Tibial artery (tissue), 4 donors: ENCODE measurements around the gene SLC1A3.

Experiments
- DNase-seq, 2 donors: peaks; one replicate each; pipeline ENCODE4 v3.0.0-alpha.2; 2019
- H3K27ac ChIP-seq, 2 donors: fragments of 200-600 bp; sonication (generic) in 1 of 2; 1 replicate in 1 of 2; 2 replicates in 1 of 2; pipeline ENCODE4 v1.5.1; 2018 to 2019; ENCODE audit warnings: mild to moderate bottlenecking in 1 of 2
- H3K27me3 ChIP-seq, 2 donors: fragments of 200-600 bp; sonication (generic) in 1 of 2; one replicate each; pipeline versions ENCODE4 v1.5.1 to v1.6.0; 2016 to 2019
- H3K36me3 ChIP-seq, 3 donors: fragments of 200-600 bp; sonication (generic) in 2 of 3; one replicate each; pipeline ENCODE4 v1.5.1; 2016 to 2019; ENCODE audit warnings: mild to moderate bottlenecking in 2 of 3
- H3K4me1 ChIP-seq, 4 donors: fragments of 200-600 bp; sonication (generic) in 2 of 4; 1 replicate in 3 of 4; 2 replicates in 1 of 4; pipeline ENCODE4 v1.5.1; 2016 to 2019
- H3K4me3 ChIP-seq, 2 donors: fragments of 200-600 bp; sonication (generic) in 1 of 2; 1 replicate in 1 of 2; 2 replicates in 1 of 2; pipeline ENCODE4 v1.5.1; 2018 to 2019; ENCODE audit warnings: mild to moderate bottlenecking in 2 of 2
- H3K9me3 ChIP-seq, 3 donors: fragments of 200-600 bp; sonication (generic) in 1 of 3; one replicate each; pipeline ENCODE4 v1.5.1; 2016 to 2019
- CTCF ChIP-seq, 2 experiments: fragments of 200-600 bp in 1 of 2; fragments of 450-650 bp in 1 of 2; IDR thresholded peaks; one replicate each; pipeline ENCODE4 v1.5.1; 2017 to 2019; ENCODE audit warnings: antibody characterized with exemption in 2 of 2, mild to moderate bottlenecking in 1 of 2, moderate library complexity in 1 of 2
- intact Hi-C: fragments of 100-400 bp; cut with DNase I; formaldehyde crosslinking; loops from one replicate; pipeline ENCODE4 v1.15.0; 2023; ENCODE audit warnings: low total_unique reads

The SLC1A3 gene

DNA sequence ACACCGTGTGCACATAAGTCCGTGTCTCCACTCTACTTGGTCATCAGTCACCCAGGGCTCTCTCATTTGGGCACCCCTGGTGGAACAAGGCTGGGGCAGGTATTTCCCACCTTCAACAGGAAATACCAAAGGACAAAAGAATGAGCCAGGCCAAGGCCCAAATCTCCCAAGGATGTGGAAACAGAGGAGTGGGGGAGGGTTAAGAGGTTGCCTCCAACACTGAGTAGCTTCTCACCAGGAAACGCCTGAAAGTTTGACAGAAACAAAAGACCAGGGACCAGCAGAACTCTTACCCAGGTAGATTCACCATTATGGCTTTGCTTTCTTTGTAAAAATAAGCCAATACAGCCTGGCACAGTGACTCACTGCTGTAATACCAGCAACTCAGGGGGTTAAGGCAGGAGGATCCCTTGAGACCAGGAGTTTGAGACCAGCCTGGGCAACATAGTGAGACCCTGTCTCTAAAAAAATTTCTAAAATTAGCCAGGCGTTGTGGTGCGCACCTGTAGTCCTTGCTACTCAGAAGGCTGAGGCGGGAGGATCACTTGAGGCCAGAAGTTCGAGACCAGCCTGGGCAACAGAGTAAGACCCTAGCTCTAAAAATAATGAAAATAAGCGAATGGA lies 12.7 kb downstream of the SLC1A3 start:
- no peak for DNase-seq
- Histone ChIP-seq H3K4me1 (no peaks in the 10 kb centered on the region), H3K4me3 (no peak overlapping the region), H3K9me3 (no peaks in the 10 kb centered on the region), H3K36me3 (no peaks in the 10 kb centered on the region), H3K27me3 (no peaks in the 10 kb centered on the region), H3K27ac (no peak overlapping the region)
- intact Hi-C loops: no loop called here
- no peak for TF ChIP-seq CTCF (IDR thresholded peaks at IDR 0.05)

- Histone ChIP-seq H3K36me3 (no peaks in the 10 kb centered on the region), H3K9me3 (no peaks in the 10 kb centered on the region), H3K27me3 (no peaks in the 10 kb centered on the region), H3K27ac (no peak overlapping the region), H3K4me1 (no peaks in the 10 kb centered on the region), H3K4me3 (no peak overlapping the region)
- no peak for TF ChIP-seq CTCF (IDR thresholded peaks at IDR 0.05)
- no peak for DNase-seq
- intact Hi-C loops: no loop called here
Measured at GRCh38 chr5:36621985-36622384, 15.6 kb downstream of the SLC1A3 start.

GRCh38 chr5:36623832-36624231 lies 17.4 kb downstream of the SLC1A3 start:
- TF ChIP-seq CTCF (IDR thresholded peaks at IDR 0.05): no peak
- Histone ChIP-seq H3K4me1 (no peaks in the 10 kb centered on the region), H3K4me3 (no peak overlapping the region), H3K36me3 (no peaks in the 10 kb centered on the region), H3K27ac (no peak overlapping the region), H3K27me3 (no peaks in the 10 kb centered on the region), H3K9me3 (no peaks in the 10 kb centered on the region)
- no peak for DNase-seq
- intact Hi-C loops: no loop called here

DNA sequence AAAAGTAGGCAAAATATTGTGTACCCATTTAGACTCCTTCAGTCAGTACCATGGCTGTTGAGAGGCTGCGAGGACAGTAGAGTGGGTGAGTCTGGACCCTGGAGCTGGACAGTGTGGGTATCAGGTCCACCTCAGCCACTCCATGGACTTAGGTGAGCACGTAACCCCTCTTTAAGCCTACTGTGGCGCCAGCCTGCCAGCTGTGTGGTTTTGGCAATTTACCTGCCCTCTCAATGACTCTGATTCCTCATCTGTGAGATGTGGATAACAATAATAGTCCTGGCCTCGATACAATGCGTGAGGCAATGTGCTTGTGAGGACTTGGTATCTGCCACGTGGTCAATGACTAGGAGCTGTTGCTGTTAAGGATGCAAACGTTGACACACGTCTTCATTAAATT lies 17.9 kb downstream of the SLC1A3 start:
- no peak for DNase-seq
- intact Hi-C loops: no loop called here
- Histone ChIP-seq H3K4me1 (no peaks in the 10 kb centered on the region), H3K27ac (no peak overlapping the region), H3K4me3 (no peak overlapping the region), H3K27me3 (no peaks in the 10 kb centered on the region), H3K36me3 (no peaks in the 10 kb centered on the region), H3K9me3 (no peaks in the 10 kb centered on the region)
- no peak for TF ChIP-seq CTCF (IDR thresholded peaks at IDR 0.05)

DNA sequence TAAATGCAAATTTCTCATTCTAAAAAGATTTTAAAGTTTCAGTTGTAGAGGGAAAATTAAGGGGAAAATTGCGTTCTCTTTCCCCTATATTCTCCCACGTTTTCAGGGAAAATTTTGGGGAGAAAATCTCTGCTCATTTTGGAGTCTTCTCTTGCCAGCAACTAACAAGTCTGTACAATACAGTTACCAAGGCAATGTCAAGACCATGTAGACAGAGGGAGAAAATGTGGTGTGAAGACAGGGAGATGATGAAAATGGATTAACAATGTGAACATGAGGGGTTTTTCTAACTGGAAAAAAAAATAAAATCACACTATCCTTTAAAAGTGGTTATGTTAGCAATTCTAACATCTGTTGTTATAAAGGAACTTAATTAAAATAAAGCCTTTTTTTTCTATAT lies 22.3 kb downstream of the SLC1A3 start:
- no peaks in the 10 kb centered on the region for H3K36me3 ChIP-seq
- peaks cover 0 to 3% (median 0%) of the 10 kb centered on the region in 4 donors for H3K4me1 ChIP-seq
- intact Hi-C loops: no loop called here
- no peak overlapping the region for H3K4me3 ChIP-seq
- no peak for DNase-seq
- H3K27ac ChIP-seq: no peak overlapping the region
- no peak for TF ChIP-seq CTCF (IDR thresholded peaks at IDR 0.05)
- no peaks in the 10 kb centered on the region for H3K9me3 ChIP-seq
- no peaks in the 10 kb centered on the region for H3K27me3 ChIP-seq

DNA sequence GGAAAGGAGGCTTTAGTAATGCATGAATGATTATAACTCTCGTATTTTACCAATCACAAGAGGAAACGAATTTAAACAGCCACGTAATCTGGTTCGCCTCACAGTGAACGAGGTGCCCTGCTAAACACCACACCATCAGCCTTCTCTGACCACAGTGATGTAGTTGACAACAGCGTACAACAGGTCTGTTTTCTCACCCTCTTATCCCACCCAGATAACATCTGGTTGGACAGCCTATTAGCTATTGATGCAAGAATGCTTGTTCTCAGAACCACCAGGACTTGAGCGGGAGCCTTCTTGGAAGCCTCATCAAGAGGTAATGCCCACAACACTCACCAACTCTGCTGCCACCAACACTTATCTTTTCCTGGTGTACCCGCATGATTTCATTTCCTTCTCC lies 23.3 kb downstream of the SLC1A3 start:
- DNase-seq: no peak
- Histone ChIP-seq H3K36me3 (no peaks in the 10 kb centered on the region), H3K4me3 (no peak overlapping the region), H3K9me3 (no peaks in the 10 kb centered on the region), H3K27ac (no peak overlapping the region), H3K27me3 (no peaks in the 10 kb centered on the region), H3K4me1 (peaks cover 0 to 3% (median 0%) of the 10 kb centered on the region in 4 donors)
- TF ChIP-seq CTCF (IDR thresholded peaks at IDR 0.05): no peak
- intact Hi-C loops: no loop called here
